Epithelial cell of esophagus (primary cell): ENCODE data around the gene TMC8.
"Not testable (repeated sequence)": the region's sequence is repeated elsewhere in the genome, so short reads cannot be mapped to it uniquely, and the experiment has no call there.

Experiments
- DNase-seq: peaks from one replicate; pipeline ENCODE4 v3.0.0; 2010; ENCODE audit warnings: low read depth
- H3K4me3 ChIP-seq: 2 replicates; pipeline ENCODE4 v1.5.1; 2011; ENCODE audit warnings: mild to moderate bottlenecking, low read length, control low read depth
- TF ChIP-seq, protein P1 (sequence below): IDR thresholded peaks from 2 replicates; pipeline ENCODE4 v1.5.1; 2011; ENCODE audit warnings: low read depth, mild to moderate bottlenecking, low read length, control low read depth, inconsistent platforms; ENCODE audit not compliant: insufficient read depth; ENCODE audit errors: missing control alignments

Gene TMC8

GRCh38 chr17:78138204-78139060 lies 7.9 kb downstream of the TMC8 start:
- H3K4me3 ChIP-seq = no peak overlapping the region
- no peak for DNase-seq

GRCh38 chr17:78139861-78140168 lies 9.2 kb downstream of the TMC8 start:
- DNase-seq, H3K4me3 ChIP-seq: not testable (repeated sequence)

More at GRCh38 chr17:78138204-78139060, 7.9 kb downstream of the TMC8 start:
- TF ChIP-seq, protein P1, sequence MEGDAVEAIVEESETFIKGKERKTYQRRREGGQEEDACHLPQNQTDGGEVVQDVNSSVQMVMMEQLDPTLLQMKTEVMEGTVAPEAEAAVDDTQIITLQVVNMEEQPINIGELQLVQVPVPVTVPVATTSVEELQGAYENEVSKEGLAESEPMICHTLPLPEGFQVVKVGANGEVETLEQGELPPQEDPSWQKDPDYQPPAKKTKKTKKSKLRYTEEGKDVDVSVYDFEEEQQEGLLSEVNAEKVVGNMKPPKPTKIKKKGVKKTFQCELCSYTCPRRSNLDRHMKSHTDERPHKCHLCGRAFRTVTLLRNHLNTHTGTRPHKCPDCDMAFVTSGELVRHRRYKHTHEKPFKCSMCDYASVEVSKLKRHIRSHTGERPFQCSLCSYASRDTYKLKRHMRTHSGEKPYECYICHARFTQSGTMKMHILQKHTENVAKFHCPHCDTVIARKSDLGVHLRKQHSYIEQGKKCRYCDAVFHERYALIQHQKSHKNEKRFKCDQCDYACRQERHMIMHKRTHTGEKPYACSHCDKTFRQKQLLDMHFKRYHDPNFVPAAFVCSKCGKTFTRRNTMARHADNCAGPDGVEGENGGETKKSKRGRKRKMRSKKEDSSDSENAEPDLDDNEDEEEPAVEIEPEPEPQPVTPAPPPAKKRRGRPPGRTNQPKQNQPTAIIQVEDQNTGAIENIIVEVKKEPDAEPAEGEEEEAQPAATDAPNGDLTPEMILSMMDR = no peak

DNA sequence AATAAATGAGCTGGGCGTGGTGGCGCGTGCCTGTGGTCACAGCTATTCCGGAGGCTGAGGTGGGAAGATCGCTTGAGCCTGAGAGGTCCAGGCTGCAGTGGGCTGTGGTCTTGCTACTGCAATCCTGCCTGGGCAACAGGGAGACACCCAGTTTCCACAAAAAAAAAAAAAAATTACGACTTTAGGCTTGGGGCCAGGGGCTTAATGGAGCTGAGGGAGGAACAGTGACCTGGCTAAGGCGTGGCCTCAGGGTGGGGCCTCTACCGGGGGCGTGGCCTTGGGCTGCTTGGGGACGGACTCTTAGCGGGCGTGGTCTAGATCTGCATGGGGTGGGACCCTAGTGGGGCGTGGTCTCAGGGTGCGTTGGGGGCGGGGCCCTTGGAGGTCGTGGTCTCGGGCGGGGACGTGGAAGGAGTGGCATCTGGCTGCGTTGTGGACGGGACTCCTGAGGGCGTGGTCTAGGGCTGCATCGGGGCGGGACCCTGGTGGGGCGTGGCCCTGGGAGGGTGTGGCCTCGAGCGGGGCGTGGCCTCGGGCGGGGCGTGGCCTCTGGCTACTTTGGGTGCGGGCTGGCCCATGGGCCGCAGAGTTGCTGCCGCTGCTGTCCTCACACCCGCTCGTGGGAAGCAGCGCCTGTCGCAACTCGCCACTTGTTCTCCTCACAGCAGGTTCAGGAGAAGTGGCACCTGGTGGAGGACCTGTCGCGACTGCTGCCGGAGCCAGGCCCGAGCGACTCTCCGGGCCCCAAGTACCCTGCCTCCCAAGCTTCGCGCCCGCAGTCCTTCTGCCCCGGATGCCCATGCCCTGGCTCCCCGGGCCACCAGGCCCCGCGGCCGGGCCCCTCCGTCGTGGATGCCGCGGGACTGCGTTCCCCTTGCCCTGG lies 9.8 kb downstream of the TMC8 start:
- TF ChIP-seq, protein P1 = no peak
- peak overlapping the region; percentile 27 for H3K4me3 ChIP-seq

DNA sequence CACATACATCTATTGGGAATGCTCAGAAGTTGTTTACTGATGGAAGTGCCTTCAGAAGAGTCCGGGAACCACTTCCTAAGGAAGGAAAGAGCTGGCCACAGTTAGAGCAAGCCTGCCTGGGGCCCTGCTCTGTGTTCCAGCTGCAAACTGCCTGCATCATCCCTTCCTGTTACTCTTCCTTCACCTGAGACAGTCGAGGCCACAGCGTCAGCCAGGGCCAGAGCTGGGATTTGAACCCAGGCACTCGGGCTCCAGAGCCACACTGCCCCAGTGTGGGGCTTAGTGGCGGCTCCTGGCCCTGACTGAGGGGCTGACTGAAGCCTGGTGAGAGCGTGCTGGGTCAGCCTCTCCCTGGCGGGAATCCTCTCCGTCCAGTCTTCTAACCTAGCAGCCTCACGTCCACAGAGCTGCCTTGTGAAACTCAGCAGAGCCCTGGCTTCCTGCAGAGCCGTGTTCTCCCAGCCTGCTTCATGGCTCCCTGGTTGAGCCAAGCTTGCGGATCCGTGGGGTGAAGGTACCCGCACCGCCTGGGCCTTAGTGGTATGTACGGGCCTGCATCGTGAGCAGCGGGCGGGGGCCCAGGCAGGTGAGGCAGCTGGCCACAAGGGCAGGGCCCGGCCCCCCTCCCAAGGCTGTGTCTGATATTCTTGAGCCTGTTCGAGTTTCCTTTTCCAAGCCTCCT lies 11.0 kb downstream of the TMC8 start:
- peak; percentile 49 for DNase-seq
- TF ChIP-seq, protein P1 = no peak
- H3K4me3 ChIP-seq = no peak overlapping the region

More for the DNA sequence above, 9.8 kb downstream of the TMC8 start:
- peak; percentile 97 for DNase-seq

- peak; percentile 99 for DNase-seq
These were observed 11.7 kb downstream of the TMC8 start for GRCh38 chr17:78142119-78142861.

DNA sequence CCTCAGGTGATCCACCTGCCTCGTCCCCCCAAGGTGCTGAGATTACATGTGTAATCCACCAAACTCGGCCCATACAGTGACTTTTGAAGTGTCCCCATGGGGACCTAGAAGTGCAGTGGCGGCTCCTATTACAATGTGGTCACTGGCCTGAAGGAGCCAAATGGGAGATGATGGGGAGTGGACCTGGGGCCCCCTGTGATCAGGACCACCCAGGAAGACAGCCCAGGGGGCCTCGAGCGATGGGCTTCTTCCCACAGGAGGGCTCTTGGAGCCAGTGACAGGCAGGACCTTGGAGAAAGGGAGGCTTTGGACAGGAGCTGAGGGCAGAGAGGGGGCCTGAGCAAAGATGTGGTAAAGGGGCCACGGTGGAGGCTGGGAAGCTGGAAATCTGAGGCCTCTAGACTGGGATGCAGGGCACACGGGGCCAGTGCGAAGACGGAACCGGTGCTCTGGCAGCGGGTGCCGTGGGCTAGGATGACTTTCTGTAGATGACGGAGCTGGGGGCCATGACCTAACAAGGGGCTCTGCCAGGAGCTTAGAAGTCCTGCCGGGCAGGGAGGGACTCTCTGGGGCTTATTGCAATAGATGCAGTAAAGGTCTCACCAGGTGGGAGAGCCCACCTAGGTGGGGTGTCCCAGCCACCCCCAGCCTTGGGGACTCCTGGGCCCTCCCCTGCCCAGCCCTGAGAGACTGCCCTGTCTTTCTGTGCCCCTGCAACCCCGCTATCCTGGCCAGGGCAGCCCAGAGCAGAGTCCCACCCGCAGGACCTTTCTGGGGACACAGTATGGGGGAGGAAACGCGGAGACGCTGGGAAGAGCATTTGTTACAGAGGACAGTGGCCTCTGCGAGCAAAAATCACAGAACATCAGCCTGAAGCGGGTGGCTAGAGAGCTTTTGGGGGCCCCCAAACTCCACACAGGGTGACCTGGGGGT lies 12.9 kb downstream of the TMC8 start:
- H3K4me3 ChIP-seq = no peak overlapping the region
- no peak for DNase-seq
- TF ChIP-seq, protein P1 = no peak

More at GRCh38 chr17:78142119-78142861, 11.7 kb downstream of the TMC8 start:
- TF ChIP-seq, protein P1 = no peak
- no peak overlapping the region for H3K4me3 ChIP-seq
